Stimulated activated CD4-positive, alpha-beta T cell treated with anti-CD3 and anti-CD28 coated beads, Interleukin-12 subunit alpha, Interleukin-12 subunit beta, amount 100 ng/mL, for 24 hours (primary cell): Measurements from ENCODE around the gene ELANE.

Source experiments
- DNase-seq, 2 experiments: peaks; one replicate each; pipeline ENCODE4 v3.0.0-alpha.2; 2020; ENCODE audit warnings: low read depth in 2 of 2

The ELANE gene

GRCh38 chr19:852136-853013 is at the start of gene ELANE:
Gene ELANE, plus strand, starts transcription at chr19:852303. Its CDS starts 26 bp downstream, at chr19:852329.
- DNase-seq = no peak

- DNase-seq = no peak
Measured at GRCh38 chr19:802498-803098, 49.5 kb upstream of the ELANE start.

- DNase-seq = no peak
Measured at GRCh38 chr19:803099-803561, 49.0 kb upstream of the ELANE start.

GRCh38 chr19:803686-804418 is 48.3 kb upstream of the ELANE start:
- no peak for DNase-seq

GRCh38 chr19:804419-805165 is 47.5 kb upstream of the ELANE start:
- DNase-seq = no peak

GRCh38 chr19:805166-805551 is 46.9 kb upstream of the ELANE start:
- DNase-seq = no peak

- no peak for DNase-seq
Measured at GRCh38 chr19:805600-806550, 46.2 kb upstream of the ELANE start.

- no peak for DNase-seq
Measured at GRCh38 chr19:806815-807421, 45.2 kb upstream of the ELANE start.

- no peak for DNase-seq
Measured at GRCh38 chr19:807627-808422, 44.3 kb upstream of the ELANE start.

GRCh38 chr19:808423-808775 is 43.7 kb upstream of the ELANE start:
- no peak for DNase-seq

GRCh38 chr19:810077-810855 is 41.8 kb upstream of the ELANE start:
- no peak for DNase-seq

- DNase-seq = no peak
Measured at GRCh38 chr19:810883-811489, 41.1 kb upstream of the ELANE start.

- DNase-seq = no peak
Measured at GRCh38 chr19:811506-812048, 40.5 kb upstream of the ELANE start.

GRCh38 chr19:812049-812746 is 39.9 kb upstream of the ELANE start:
- no peak for DNase-seq

- DNase-seq = no peak
Measured at GRCh38 chr19:812747-813218, 39.3 kb upstream of the ELANE start.

GRCh38 chr19:813219-814151 is 38.6 kb upstream of the ELANE start:
- no peak for DNase-seq
